H1 (cell line): Measurements from ENCODE around the gene PELI2.

Source experiments
- CBX5 ChIP-seq: fragments of 300-800, 300-1000 bp; sonication (generic); IDR thresholded peaks from 2 replicates; pipeline ENCODE4 v1.7.1; 2016; ENCODE audit warnings: antibody characterized with exemption, low read length, low read depth
- CTCF ChIP-seq, 3 experiments: IDR thresholded peaks; 1 replicate in 2 of 3; 2 replicates in 1 of 3; pipeline versions ENCODE4 v1.5.1 to v1.6.1; 2011; ENCODE audit warnings: low read length in 3 of 3, mild to moderate bottlenecking in 3 of 3, inconsistent platforms in 2 of 3, low read depth in 1 of 3, moderate library complexity in 1 of 3; ENCODE audit not compliant: insufficient read depth in 1 of 3; ENCODE audit errors: control extremely low read depth in 1 of 3
- GABPA ChIP-seq: IDR thresholded peaks from 2 replicates; pipeline ENCODE4 v1.6.1; 2011; ENCODE audit warnings: mild to moderate bottlenecking, low read length, moderate library complexity, borderline replicate concordance; ENCODE audit not compliant: insufficient read depth
- JUN ChIP-seq: IDR thresholded peaks from 2 replicates; pipeline ENCODE4 v1.6.1; 2011; ENCODE audit warnings: low read depth, mild to moderate bottlenecking, improper control_type of control experiment, low read length
- NANOG ChIP-seq: IDR thresholded peaks from 2 replicates; pipeline ENCODE4 v1.6.1; 2011; ENCODE audit warnings: low read length, low read depth, mild to moderate bottlenecking, inconsistent platforms; ENCODE audit not compliant: insufficient read depth, poor library complexity, severe bottlenecking
- POLR2A ChIP-seq, 2 experiments: IDR thresholded peaks; 1 replicate in 1 of 2; 2 replicates in 1 of 2; pipeline ENCODE4 v1.6.1; 2011; ENCODE audit warnings: low read depth in 2 of 2, low read length in 2 of 2, mild to moderate bottlenecking in 2 of 2; ENCODE audit errors: control extremely low read depth in 1 of 2
- POLR2AphosphoS5 ChIP-seq: IDR thresholded peaks from 2 replicates; pipeline ENCODE4 v1.6.1; 2011; ENCODE audit warnings: low read depth, low read length
- RAD21 ChIP-seq, 2 experiments: IDR thresholded peaks in 1 of 2; conservative IDR thresholded peaks in 1 of 2; 2 replicates each; pipeline ENCODE4 v1.6.1; 2011; ENCODE audit warnings: low read depth in 2 of 2, low read length in 2 of 2, improper control_type of control experiment in 1 of 2, inconsistent platforms in 1 of 2, mild to moderate bottlenecking in 1 of 2, moderate library complexity in 1 of 2
- RFX5 ChIP-seq: IDR thresholded peaks from 2 replicates; pipeline ENCODE4 v1.6.1; 2011; ENCODE audit warnings: low read depth, low read length, improper control_type of control experiment, borderline replicate concordance
- SUZ12 ChIP-seq: fragments of 200-600 bp; sonication (generic); IDR thresholded peaks from 2 replicates; pipeline ENCODE4 v1.6.1; 2012; ENCODE audit warnings: mild to moderate bottlenecking, inconsistent platforms, low read length, moderate library complexity, mixed read lengths
- YY1 ChIP-seq: IDR thresholded peaks from 2 replicates; pipeline ENCODE4 v1.6.1; 2011; ENCODE audit warnings: low read depth, mild to moderate bottlenecking, low read length
- ZNF274 ChIP-seq: IDR thresholded peaks from 2 replicates; pipeline ENCODE4 v1.7.0; 2012; ENCODE audit warnings: low read length, borderline replicate concordance; ENCODE audit errors: extremely low read depth
- TF ChIP-seq, protein P1 (sequence below): IDR thresholded peaks from 2 replicates; pipeline ENCODE4 v1.6.1; 2012; ENCODE audit warnings: inconsistent platforms

DNA sequence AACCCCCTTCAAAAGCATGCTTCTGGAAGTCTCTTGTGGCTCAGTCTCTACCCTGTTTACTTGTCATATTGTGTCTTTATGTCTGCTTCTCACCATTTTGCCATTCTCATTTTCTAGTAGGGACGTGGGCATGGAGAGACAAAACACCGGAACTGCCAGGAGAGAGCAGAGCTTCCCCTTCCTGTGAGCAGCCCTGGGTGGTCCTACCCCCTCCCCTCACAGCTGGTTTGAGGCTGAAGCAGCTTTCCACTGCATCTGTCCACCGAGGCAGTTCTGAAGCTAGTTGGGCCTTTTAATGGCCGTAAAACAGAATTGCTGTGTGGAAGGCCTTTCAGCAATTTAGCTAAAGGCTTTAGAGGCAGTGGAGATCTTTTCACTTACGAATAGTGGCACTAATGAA is 77.0 kb downstream of the PELI2 start:
- TF ChIP-seq ZNF274 (no peak), POLR2A (IDR thresholded peaks at IDR 0.05; ENCODE audit: control extremely low read depth in 1 of 2, low read depth in 2 of 2, low read length in 2 of 2) (no peak), CBX5 (no peak), SUZ12 (no peak), CTCF (IDR thresholded peaks at IDR 0.05; ENCODE audit: control extremely low read depth in 1 of 3, insufficient read depth in 1 of 3, low read depth in 1 of 3, low read length in 3 of 3) (no peak), RAD21 (IDR thresholded peaks at IDR 0.05 in 1 of 2, conservative IDR thresholded peaks at IDR 0.05 in 1 of 2; ENCODE audit: low read depth in 2 of 2, low read length in 2 of 2) (no peak), POLR2AphosphoS5 (no peak), RFX5 (no peak), YY1 (no peak), GABPA (no peak), JUN (no peak), NANOG (no peak)
- TF ChIP-seq, protein P1, sequence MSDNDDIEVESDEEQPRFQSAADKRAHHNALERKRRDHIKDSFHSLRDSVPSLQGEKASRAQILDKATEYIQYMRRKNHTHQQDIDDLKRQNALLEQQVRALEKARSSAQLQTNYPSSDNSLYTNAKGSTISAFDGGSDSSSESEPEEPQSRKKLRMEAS: no peak
